CD8-positive, alpha-beta T cell (primary cell): ENCODE results near the gene PIP5K1C. TPM values are rescaled to one million over a fixed set of nuclear protein-coding genes. Genes with fewer than 3 reads are reported as not detected.

Source experiments
- total RNA-seq, 46 experiments: library from RNA in 2 of 46; stranded (reverse) in 2 of 46; gene quantifications; one replicate each; pipeline ENCODE4 v1.2.3 and lab custom pipeline; 2021 to 2026

The PIP5K1C gene
- total RNA-seq, 2 experiments from 2014 or later = 11.4 to 12.2 TPM

Other genes with a start within 250 kb of the PIP5K1C start
- gene SMIM24, start 219.9 kb downstream of the PIP5K1C start, total RNA-seq = under 1 TPM in 1 of 2 experiments, not detected in 1; 0.56 TPM
- gene SMIM44, start 217.0 kb downstream of the PIP5K1C start, total RNA-seq = not detected
- gene DOHH, start 199.8 kb downstream of the PIP5K1C start, total RNA-seq = 1 to 10 TPM; 3.4 to 3.9 TPM
- gene FZR1, start 194.2 kb downstream of the PIP5K1C start, total RNA-seq = 100 to 1,000 TPM; 130 to 142 TPM
- 1 to 10 TPM; 5.2 to 6.4 TPM for gene TEKTIP1, start 161.3 kb downstream of the PIP5K1C start, total RNA-seq
- gene MFSD12, start 142.9 kb downstream of the PIP5K1C start, total RNA-seq = 10 to 100 TPM; 42.3 to 42.7 TPM
- 10 to 100 TPM; 32.3 to 37.8 TPM for gene HMG20B, start 127.5 kb downstream of the PIP5K1C start, total RNA-seq
- gene GIPC3, start 115.0 kb downstream of the PIP5K1C start, total RNA-seq = under 1 TPM; 0.19 to 0.49 TPM
- gene TBXA2R, start 93.6 kb downstream of the PIP5K1C start, total RNA-seq = 1 to 10 TPM; 2.3 to 2.6 TPM
- 10 to 100 TPM; 32.5 to 33.0 TPM for gene CACTIN, start 73.7 kb downstream of the PIP5K1C start, total RNA-seq
- 1 to 10 TPM; 3.4 to 4.6 TPM for gene TJP3, start 7.9 kb upstream of the PIP5K1C start, total RNA-seq
- 10 to 100 TPM; 48.8 to 51.6 TPM for gene APBA3, start 61.2 kb upstream of the PIP5K1C start, total RNA-seq
- 10 to 100 TPM; 72.5 to 78.0 TPM for gene MRPL54, start 62.2 kb upstream of the PIP5K1C start, total RNA-seq
- not detected for gene RAX2, start 71.8 kb upstream of the PIP5K1C start, total RNA-seq
- gene MATK, start 85.9 kb upstream of the PIP5K1C start, total RNA-seq = 10 to 100 TPM; 38.1 to 40.0 TPM
- gene ZFR2, start 168.6 kb upstream of the PIP5K1C start, total RNA-seq = 1 to 10 TPM in 1 of 2 experiments, under 1 TPM in 1; 0.50 to 1.9 TPM
- gene ATCAY, start 180.2 kb upstream of the PIP5K1C start, total RNA-seq = not detected
- not detected for gene NMRK2, start 232.6 kb upstream of the PIP5K1C start, total RNA-seq